Brain pericyte (primary cell): Measurements from ENCODE around the gene QRFP.
"Not testable (repeated sequence)": the region's sequence is repeated elsewhere in the genome, so short reads cannot be mapped to it uniquely, and the experiment has no call there.

Source experiments
- DNase-seq: peaks from one replicate; pipeline ENCODE4 v3.0.0-alpha.2; 2012; ENCODE audit warnings: low read depth, low spot score

The QRFP gene

GRCh38 chr9:130919559-130920145 is 23.0 kb upstream of the QRFP start:
- no peak for DNase-seq

- DNase-seq: no peak
These were observed 22.4 kb upstream of the QRFP start for GRCh38 chr9:130918826-130919558.

- no peak for DNase-seq
These were observed 21.7 kb upstream of the QRFP start for GRCh38 chr9:130918101-130918825.

GRCh38 chr9:130917168-130917960 is 20.8 kb upstream of the QRFP start:
- DNase-seq: no peak

- no peak for DNase-seq
These were observed 18.5 kb upstream of the QRFP start for GRCh38 chr9:130915096-130915447.

GRCh38 chr9:130914417-130915095 is 17.9 kb upstream of the QRFP start:
- no peak for DNase-seq

- no peak for DNase-seq
These were observed 17.2 kb upstream of the QRFP start for GRCh38 chr9:130913599-130914416.

- DNase-seq: no peak
These were observed 16.5 kb upstream of the QRFP start for GRCh38 chr9:130912932-130913598.

GRCh38 chr9:130911254-130912049 is 14.8 kb upstream of the QRFP start:
- DNase-seq: no peak

- DNase-seq: not testable (repeated sequence)
These were observed 14.1 kb upstream of the QRFP start for GRCh38 chr9:130910670-130911069.

- not testable (repeated sequence) for DNase-seq
These were observed 13.4 kb upstream of the QRFP start for GRCh38 chr9:130910041-130910440.

- no peak for DNase-seq
These were observed 12.3 kb upstream of the QRFP start for GRCh38 chr9:130908878-130909355.

- DNase-seq: no peak
These were observed 11.7 kb upstream of the QRFP start for GRCh38 chr9:130908146-130908877.

GRCh38 chr9:130906735-130907416 is 10.3 kb upstream of the QRFP start:
- DNase-seq: no peak

- no peak for DNase-seq
These were observed 9.5 kb upstream of the QRFP start for GRCh38 chr9:130905902-130906734.

GRCh38 chr9:130905125-130905901 is 8.7 kb upstream of the QRFP start:
- DNase-seq: no peak
